Measurements from ENCODE around the gene FYCO1. TPM values are rescaled to one million over a fixed set of nuclear protein-coding genes. Genes with fewer than 3 reads are reported as not detected.

The FYCO1 gene
- total and polyA plus RNA-seq, 2 of the 8 experiments (the other 6 are each of a cell fraction or from before 2014, with no cell fraction given): 4.8 to 10.8 TPM

DNA sequence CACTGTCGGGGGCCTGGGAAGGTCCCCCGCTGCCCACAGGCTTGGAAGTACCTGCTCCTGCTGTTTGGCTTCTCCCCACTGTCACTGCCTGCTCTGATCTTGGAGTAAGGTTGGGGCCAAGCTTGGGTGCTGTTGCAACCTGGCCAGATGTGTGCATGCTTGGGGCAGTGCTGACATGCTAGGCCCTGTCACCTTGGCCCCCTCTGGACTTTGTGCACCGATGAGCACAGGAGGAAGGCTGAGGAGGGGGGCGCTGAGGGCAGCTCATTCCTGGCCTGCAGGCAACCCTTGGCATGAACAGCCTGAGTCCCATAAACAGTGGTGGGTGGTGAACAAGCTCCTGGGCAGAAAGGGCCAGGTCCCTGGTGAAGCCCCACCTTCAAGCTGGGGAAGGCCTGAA, 35.6 kb upstream of the FYCO1 start:
- Histone ChIP-seq H3K14ac (ENCODE audit: insufficient read length) (no peak overlapping the region), H3K9ac (replicated peaks in 1 of 4; ENCODE audit: extremely low read depth in 1 of 4, low read depth in 3 of 4, low read length in 3 of 4) (no peak overlapping the region), H3K9me3 (ENCODE audit: insufficient read depth in 2 of 2, low read depth in 1 of 2, low read length in 1 of 2) (no peaks in the 10 kb centered on the region), H4K5ac (ENCODE audit: insufficient read length, low read depth, low read length) (no peak overlapping the region), H3K23ac (ENCODE audit: insufficient read length) (no peak overlapping the region), H3K27ac (ENCODE audit: low read depth, low read length) (no peak overlapping the region), H3K18ac (ENCODE audit: extremely low read depth, low read length) (no peak overlapping the region), H3K4ac (replicated peaks; ENCODE audit: insufficient read length, low read depth, low read length) (no peak overlapping the region), H2BK15ac (ENCODE audit: low read length) (no peak overlapping the region), H3K79me1 (ENCODE audit: low read depth, low read length) (no peaks in the 10 kb centered on the region), H3K4me1 (replicated peaks in 1 of 4; ENCODE audit: control insufficient read depth in 3 of 4, insufficient read depth in 4 of 4, low read length in 3 of 4) (peaks cover 0 to 5% (median 0%) of the 10 kb centered on the region in 4 experiments; a peak in 2 of 7 replicates), H3K56ac (replicated peaks; ENCODE audit: insufficient read length, low read depth, low read length) (no peak overlapping the region), H3K27me3 (replicated peaks in 1 of 4; ENCODE audit: control insufficient read depth in 3 of 4, extremely low read depth in 1 of 4, insufficient read depth in 3 of 4, low read length in 3 of 4) (no peaks in the 10 kb centered on the region), H2BK20ac (ENCODE audit: low read length) (no peak overlapping the region), H2BK120ac (replicated peaks; ENCODE audit: low read depth, low read length) (no peak overlapping the region), H3K4me3 (ENCODE audit: extremely low read depth in 1 of 4, insufficient read depth in 2 of 4, low read depth in 3 of 4, low read length in 4 of 4) (no peak overlapping the region), H4K20me1 (replicated peaks in 1 of 2; ENCODE audit: control insufficient read depth in 1 of 2, insufficient read depth in 2 of 2, low read length in 2 of 2) (no peaks in the 10 kb centered on the region), H4K8ac (ENCODE audit: extremely low read depth, insufficient read depth, low read length) (no peak overlapping the region), H3K23me2 (ENCODE audit: low read depth, low read length) (no peaks in the 10 kb centered on the region), H2BK12ac (ENCODE audit: low read depth, low read length) (no peak overlapping the region), H2BK5ac (ENCODE audit: low read depth, low read length) (no peak overlapping the region), H3K4me2 (ENCODE audit: insufficient read depth in 1 of 2, low read depth in 2 of 2, low read length in 2 of 2) (no peak overlapping the region), H2AFZ (ENCODE audit: low read length) (no peak overlapping the region), H3K36me3 (ENCODE audit: control insufficient read depth in 2 of 4, insufficient read depth in 4 of 4, low read length in 3 of 4) (no peaks in the 10 kb centered on the region), H4K91ac (replicated peaks; ENCODE audit: insufficient read length, low read length) (no peak overlapping the region), H3K79me2 (ENCODE audit: control insufficient read depth in 1 of 2, insufficient read depth in 2 of 2, low read length in 2 of 2) (no peaks in the 10 kb centered on the region), H2AK5ac (ENCODE audit: low read depth, low read length) (no peak overlapping the region)
- FAIRE-seq (no peak), DNase-seq (ENCODE audit: low read depth in 1 of 2, low spot score in 2 of 2) (no peak)
- ChIA-PET POLR2A (ENCODE audit: partially characterized antibody) (no interaction called here), CTCF (ENCODE audit: partially characterized antibody) (interaction anchor here (0.9 to 1.6 kb wide), 7 partner anchors 13 to 398 kb away, joined by 3 to 6 read pairs (median 3); no protein-coding TSS in a partner anchor)
- WGBS, 2 experiments (ENCODE audit: extremely low coverage in 1 of 2, insufficient coverage in 1 of 2, insufficient read length in 1 of 2, insufficient replicate concordance in 2 of 2, low coverage in 1 of 2, low lambda C conversion rate in 2 of 2, missing lambda C conversion rate in 1 of 2): 83% methylated on average over 4 of the region's 4 CpGs; no CpG with 5 or more reads in 1 of the 2 experiments
- TF ChIP-seq RFX5 (IDR thresholded peaks at IDR 0.05; ENCODE audit: borderline replicate concordance, low read depth, low read length): no peak
- no peak for TF ChIP-seq NANOG (IDR thresholded peaks at IDR 0.05; ENCODE audit: insufficient read depth, low read depth, low read length, poor library complexity, severe bottlenecking)
- TF ChIP-seq EGR1 (IDR thresholded peaks at IDR 0.05; ENCODE audit: borderline replicate concordance, low read depth, low read length): no peak
- TF ChIP-seq, protein P1, sequence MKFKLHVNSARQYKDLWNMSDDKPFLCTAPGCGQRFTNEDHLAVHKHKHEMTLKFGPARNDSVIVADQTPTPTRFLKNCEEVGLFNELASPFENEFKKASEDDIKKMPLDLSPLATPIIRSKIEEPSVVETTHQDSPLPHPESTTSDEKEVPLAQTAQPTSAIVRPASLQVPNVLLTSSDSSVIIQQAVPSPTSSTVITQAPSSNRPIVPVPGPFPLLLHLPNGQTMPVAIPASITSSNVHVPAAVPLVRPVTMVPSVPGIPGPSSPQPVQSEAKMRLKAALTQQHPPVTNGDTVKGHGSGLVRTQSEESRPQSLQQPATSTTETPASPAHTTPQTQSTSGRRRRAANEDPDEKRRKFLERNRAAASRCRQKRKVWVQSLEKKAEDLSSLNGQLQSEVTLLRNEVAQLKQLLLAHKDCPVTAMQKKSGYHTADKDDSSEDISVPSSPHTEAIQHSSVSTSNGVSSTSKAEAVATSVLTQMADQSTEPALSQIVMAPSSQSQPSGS (IDR thresholded peaks at IDR 0.05; ENCODE audit: low read length): no peak
- no peak for TF ChIP-seq BRCA1 (IDR thresholded peaks at IDR 0.05; ENCODE audit: low read depth, low read length)
- TF ChIP-seq MAFK (IDR thresholded peaks at IDR 0.05; ENCODE audit: low read depth, low read length): no peak
- no peak for TF ChIP-seq TBP (IDR thresholded peaks at IDR 0.05; ENCODE audit: low read depth, low read length)
- no peak for TF ChIP-seq NRF1 (IDR thresholded peaks at IDR 0.05; ENCODE audit: low read depth, low read length)
- no peak for TF ChIP-seq SIN3A (conservative IDR thresholded peaks at IDR 0.05 in 1 of 2, IDR thresholded peaks at IDR 0.05 in 1 of 2; ENCODE audit: low read depth in 1 of 2, low read length in 2 of 2)
- TF ChIP-seq KDM1A (IDR thresholded peaks at IDR 0.05; ENCODE audit: borderline replicate concordance, low read length): no peak
- no peak for TF ChIP-seq TEAD4 (IDR thresholded peaks at IDR 0.05; ENCODE audit: low read depth, low read length)
- TF ChIP-seq CHD1 (IDR thresholded peaks at IDR 0.05; ENCODE audit: low read depth, low read length): no peak
- no peak for TF ChIP-seq YY1 (IDR thresholded peaks at IDR 0.05; ENCODE audit: low read depth, low read length)
